Measurements from ENCODE around the gene ATG7. TPM values are rescaled to one million over a fixed set of nuclear protein-coding genes. Genes with fewer than 3 reads are reported as not detected.
A peak's percentile ranks its signal among the peaks of the same experiment; 100 is the strongest.
"Not testable (repeated sequence)": the region's sequence is repeated elsewhere in the genome, so short reads cannot be mapped to it uniquely, and the experiment has no call there.

Gene ATG7
- total RNA-seq, 2 donors from 2014 or later, result 33.9 to 38.4 TPM

DNA sequence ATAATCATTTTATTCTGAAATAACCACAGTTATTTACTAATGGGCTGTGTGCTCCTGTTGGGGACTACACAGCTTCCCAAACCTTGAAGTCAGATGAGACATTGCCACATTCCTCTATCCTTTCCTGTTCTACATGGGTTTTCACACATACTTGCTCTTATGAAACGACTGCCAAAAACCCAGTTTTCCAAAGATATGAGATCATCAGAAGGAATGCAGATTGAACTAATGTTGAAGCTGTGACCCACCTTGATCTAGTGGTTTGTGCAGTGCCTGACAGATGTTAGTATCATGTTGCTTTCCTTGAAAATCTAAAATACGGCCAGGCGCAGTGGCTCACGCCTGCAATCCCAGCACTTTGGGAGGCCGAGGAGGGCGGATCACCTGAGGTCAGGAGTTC lies 226.9 kb downstream of the ATG7 start:
- TF ChIP-seq, protein P1, sequence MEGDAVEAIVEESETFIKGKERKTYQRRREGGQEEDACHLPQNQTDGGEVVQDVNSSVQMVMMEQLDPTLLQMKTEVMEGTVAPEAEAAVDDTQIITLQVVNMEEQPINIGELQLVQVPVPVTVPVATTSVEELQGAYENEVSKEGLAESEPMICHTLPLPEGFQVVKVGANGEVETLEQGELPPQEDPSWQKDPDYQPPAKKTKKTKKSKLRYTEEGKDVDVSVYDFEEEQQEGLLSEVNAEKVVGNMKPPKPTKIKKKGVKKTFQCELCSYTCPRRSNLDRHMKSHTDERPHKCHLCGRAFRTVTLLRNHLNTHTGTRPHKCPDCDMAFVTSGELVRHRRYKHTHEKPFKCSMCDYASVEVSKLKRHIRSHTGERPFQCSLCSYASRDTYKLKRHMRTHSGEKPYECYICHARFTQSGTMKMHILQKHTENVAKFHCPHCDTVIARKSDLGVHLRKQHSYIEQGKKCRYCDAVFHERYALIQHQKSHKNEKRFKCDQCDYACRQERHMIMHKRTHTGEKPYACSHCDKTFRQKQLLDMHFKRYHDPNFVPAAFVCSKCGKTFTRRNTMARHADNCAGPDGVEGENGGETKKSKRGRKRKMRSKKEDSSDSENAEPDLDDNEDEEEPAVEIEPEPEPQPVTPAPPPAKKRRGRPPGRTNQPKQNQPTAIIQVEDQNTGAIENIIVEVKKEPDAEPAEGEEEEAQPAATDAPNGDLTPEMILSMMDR (conservative IDR thresholded peaks at IDR 0.05), result no peak
- Mint-ChIP-seq H3K27ac (no peak overlapping the region), H3K4me3 (no peak overlapping the region), H3K9me3 (peaks cover 5% of the 10 kb centered on the region), H3K4me1 (peaks cover 19% of the 10 kb centered on the region), H3K36me3 (ENCODE audit: low read depth) (peaks cover 3% of the 10 kb centered on the region), H3K27me3 (ENCODE audit: insufficient read depth) (peaks cover under 1% of the 10 kb centered on the region)
- WGBS, 2 experiments (ENCODE audit: insufficient coverage in 1 of 2, insufficient read length in 1 of 2), result 93 to 94% methylated on average over 6 of the region's 6 CpGs
- H3K9me3 ChIP-seq (ENCODE audit: control insufficient read depth, low read length), result peaks cover 5% of the 10 kb centered on the region
- peaks cover 3% of the 10 kb centered on the region for H3K4me1 ChIP-seq (ENCODE audit: control insufficient read depth, insufficient read depth, low read length)
- H3K27ac ChIP-seq (ENCODE audit: low read depth, low read length), result no peak overlapping the region
- no peak overlapping the region for H3K4me3 ChIP-seq (ENCODE audit: low read length)
- DNase-seq, result no peak
- no peaks in the 10 kb centered on the region for H3K36me3 ChIP-seq (ENCODE audit: control insufficient read depth, insufficient read depth, low read length)
- H3K27me3 ChIP-seq (ENCODE audit: control insufficient read depth, insufficient read depth, low read length, poor library complexity, severe bottlenecking), result no peaks in the 10 kb centered on the region
- H3K9ac ChIP-seq (ENCODE audit: extremely low read depth, low read length, poor library complexity, severe bottlenecking), result no peak overlapping the region

- H3K27ac ChIP-seq (ENCODE audit: low read depth, low read length); H3K9ac ChIP-seq (ENCODE audit: extremely low read depth, low read length, poor library complexity, severe bottlenecking); H3K36me3 ChIP-seq (ENCODE audit: control insufficient read depth, insufficient read depth, low read length); H3K36me3 Mint-ChIP-seq (ENCODE audit: low read depth); H3K9me3 ChIP-seq (ENCODE audit: control insufficient read depth, low read length); H3K9me3 Mint-ChIP-seq; H3K27ac Mint-ChIP-seq; H3K4me3 Mint-ChIP-seq; H3K4me1 Mint-ChIP-seq; H3K4me3 ChIP-seq (ENCODE audit: low read length); H3K27me3 Mint-ChIP-seq (ENCODE audit: insufficient read depth); H3K27me3 ChIP-seq (ENCODE audit: control insufficient read depth, insufficient read depth, low read length, poor library complexity, severe bottlenecking); DNase-seq; H3K4me1 ChIP-seq (ENCODE audit: control insufficient read depth, insufficient read depth, low read length): not testable (repeated sequence)
- WGBS, 2 experiments (ENCODE audit: insufficient coverage in 1 of 2, insufficient read length in 1 of 2), result no CpG with 5 or more reads among the region's 3 CpGs
Observed at GRCh38 chr3:11502413-11502812, 230.2 kb downstream of the ATG7 start.

DNA sequence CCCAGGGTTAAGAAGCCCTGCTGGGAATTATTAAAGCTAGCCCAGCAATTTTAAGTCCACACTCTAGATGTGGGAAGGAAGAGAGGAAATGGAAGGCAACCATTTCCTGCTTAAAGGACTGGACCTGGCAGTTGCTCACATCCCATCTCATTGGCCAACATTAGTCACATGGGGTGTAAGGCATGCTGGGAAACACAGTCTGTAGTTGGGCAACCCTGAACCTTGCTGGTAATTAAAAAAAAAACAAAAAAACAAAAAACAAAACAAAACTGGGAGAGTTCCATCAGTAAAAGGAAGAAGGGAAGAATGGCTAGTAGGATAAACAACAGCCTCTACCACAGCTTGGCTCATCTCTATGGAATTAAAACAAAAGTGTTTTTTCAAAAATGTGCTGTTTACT lies 235.5 kb downstream of the ATG7 start:
- Mint-ChIP-seq H3K4me3 (no peak overlapping the region), H3K4me1 (peaks cover 29% of the 10 kb centered on the region), H3K36me3 (ENCODE audit: low read depth) (peaks cover 8% of the 10 kb centered on the region), H3K27me3 (ENCODE audit: insufficient read depth) (no peaks in the 10 kb centered on the region), H3K9me3 (peaks cover 8% of the 10 kb centered on the region), H3K27ac (peak overlapping the region; percentile 72)
- H3K9me3 ChIP-seq (ENCODE audit: control insufficient read depth, low read length), result no peaks in the 10 kb centered on the region
- no peak overlapping the region for H3K9ac ChIP-seq (ENCODE audit: extremely low read depth, low read length, poor library complexity, severe bottlenecking)
- H3K36me3 ChIP-seq (ENCODE audit: control insufficient read depth, insufficient read depth, low read length), result no peaks in the 10 kb centered on the region
- H3K27me3 ChIP-seq (ENCODE audit: control insufficient read depth, insufficient read depth, low read length, poor library complexity, severe bottlenecking), result no peaks in the 10 kb centered on the region
- TF ChIP-seq, protein P1 (conservative IDR thresholded peaks at IDR 0.05), result no peak
- peaks cover 12% of the 10 kb centered on the region for H3K4me1 ChIP-seq (ENCODE audit: control insufficient read depth, insufficient read depth, low read length)
- H3K27ac ChIP-seq (ENCODE audit: low read depth, low read length), result no peak overlapping the region
- DNase-seq, result no peak
- no peak overlapping the region for H3K4me3 ChIP-seq (ENCODE audit: low read length)
